Ovary (tissue), 9 donors: ENCODE data around the gene ELK1. TPM values are rescaled to one million over a fixed set of nuclear protein-coding genes. Genes with fewer than 3 reads are reported as not detected.

Source experiments
- DNase-seq, 5 donors: peaks; one replicate each; pipeline ENCODE4 v3.0.0-alpha.2; 2019 to 2020
- H3K27ac ChIP-seq, 2 donors: fragments of 200-600 bp; one replicate each; pipeline versions ENCODE4 v1.5.1 to v1.8.0; 2019 to 2022
- H3K27me3 ChIP-seq: fragments of 200-600 bp; one replicate; pipeline ENCODE4 v1.8.0; 2022
- H3K36me3 ChIP-seq: fragments of 200-600 bp; sonication (generic); one replicate; pipeline ENCODE4 v1.5.1; 2019
- H3K4me1 ChIP-seq: one replicate; pipeline ENCODE4 v1.8.1; 2013; ENCODE audit warnings: mild to moderate bottlenecking, moderate library complexity; ENCODE audit not compliant: insufficient read depth
- H3K4me3 ChIP-seq: fragments of 200-600 bp; sonication (generic); one replicate; pipeline ENCODE4 v1.5.1; 2017
- H3K9me3 ChIP-seq, 2 donors: fragments of 200-600 bp in 1 of 2; sonication (generic) in 1 of 2; one replicate each; pipeline versions ENCODE4 v1.5.1 to v1.8.1; 2013 to 2019; ENCODE audit warnings: mild to moderate bottlenecking in 1 of 2, moderate library complexity in 1 of 2
- EP300 ChIP-seq: sonication (generic); formaldehyde crosslinking; IDR thresholded peaks from one replicate; pipeline ENCODE4 v1.6.1; 2017; ENCODE audit warnings: antibody characterized with exemption
- POLR2A ChIP-seq: fragments of 450-650 bp; IDR thresholded peaks from one replicate; pipeline ENCODE4 v1.6.1; 2017; ENCODE audit warnings: antibody characterized with exemption, mild to moderate bottlenecking, moderate library complexity
- WGBS, 3 donors: extraction: QIAGEN DNeasy Blood & Tissue Kit in 1 of 3; methylation state at CpG; one replicate each; pipeline versions ENCODE4 v1.1.5 to v1.1.7; 2013 to 2017; 5-methylcytosine and 5-hydroxymethylcytosine counted together
- intact Hi-C, 4 donors: fragments of 100-400 bp; cut with DNase I; formaldehyde crosslinking; loops; one replicate each; pipeline versions ENCODE4 v1.11.0 to v1.15.1; 2022 to 2023
- polyA plus RNA-seq, 2 donors: library from polyadenylated mRNA; stranded (reverse); fragments of 200-250 nt in 1 of 2; fragments of 350-450 nt in 1 of 2; fragmentation: Illumina TruSeq in 1 of 2; extraction: RNeasy Lipid Tissue Mini Kit (QIAGEN cat#74804) in 1 of 2; gene quantifications; one replicate each; pipeline ENCODE4 v1.2.3, GENCODE V29; 2013 to 2014
- total RNA-seq, 7 donors: library from RNA; depleted of rRNA in 2 of 7; stranded (reverse); fragments of >200 nt in 2 of 7; fragmentation: NEBNext Ultra II Directional in 3 of 7; extraction: Animal tissue kit (Norgen Biotek cat#: 25700) in 3 of 7; gene quantifications; one replicate each; pipeline versions ENCODE4 v1.1.0 to v1.2.4, GENCODE V29; 2016 to 2023
- TF ChIP-seq, protein P1 (sequence below), 3 donors: fragments of 450-650 bp in 2 of 3; fragments of 200-600 bp in 1 of 3; IDR thresholded peaks; one replicate each; pipeline versions ENCODE4 v1.5.1 to v1.8.0; 2016 to 2022; ENCODE audit warnings: antibody characterized with exemption in 3 of 3, mild to moderate bottlenecking in 1 of 3
- donor health status: DM: no; HTN: no; CAD: no; lungs with moderate emphysema.
- donor health status: DM: no; HTN: no; CAD: no.
- donor health status: Bipolar disorder and iron deficiency.
- donor health status: DM: yes; HTN: yes; CAD: no.
- donor health status: DM: no; HTN: no; CAD: no.
- donor health status: DM: yes; HTN: yes; CAD: no.

ELK1 gene
- total and polyA plus RNA-seq, 9 donors, result 29.7 to 139 (median 73.0) TPM

DNA sequence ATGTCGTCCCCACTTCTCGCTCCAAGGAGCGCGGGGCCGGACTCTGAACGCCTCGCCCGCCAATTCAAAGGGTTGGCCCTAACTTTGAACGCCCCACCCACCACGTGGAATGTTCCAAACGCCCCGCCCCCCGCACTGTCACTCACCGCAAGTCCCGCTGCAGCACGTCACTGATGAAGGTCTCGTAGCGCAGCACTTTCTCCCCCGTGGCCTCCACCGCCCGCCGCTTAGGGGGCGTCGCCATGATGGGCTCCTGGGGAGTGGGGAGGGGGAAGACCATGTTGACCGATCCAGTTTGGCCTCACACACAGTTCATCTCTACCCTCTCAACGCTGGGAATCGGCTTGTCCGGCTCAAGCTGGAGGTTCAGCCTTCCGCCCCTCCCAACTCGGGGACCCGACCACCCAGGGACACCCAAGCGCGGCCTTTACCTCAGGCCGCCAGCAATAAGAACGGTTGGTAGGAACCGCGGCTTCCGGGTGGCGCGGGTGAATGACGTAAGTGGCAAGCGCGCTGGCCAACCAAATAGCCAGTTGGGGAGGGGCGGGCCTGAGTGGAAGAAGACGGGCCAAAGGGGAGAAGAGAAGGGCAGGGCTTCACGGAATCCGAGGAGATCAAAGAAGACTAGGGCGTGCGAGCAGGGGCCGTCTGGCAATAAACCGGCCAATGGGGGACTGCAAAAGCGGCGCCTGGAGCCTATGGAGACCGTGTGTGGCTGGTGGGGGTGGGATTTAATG, 8.5 kb upstream of the ELK1 start, which contains the start of gene UXT:
TSS of gene UXT (minus strand) at position 497 of the 737 bp plus-strand sequence. CDS start at position 244, 253 bp downstream.
- Histone ChIP-seq H3K36me3 (no peaks in the 10 kb centered on the region), H3K27me3 (no peaks in the 10 kb centered on the region), H3K4me1 (peaks cover 2% of the 10 kb centered on the region), H3K27ac (peak within 1 kb of the TSS; percentile 88 to 96), H3K4me3 (peak within 1 kb of the TSS; percentile 60), H3K9me3 (no peaks in the 10 kb centered on the region)
- DNase-seq, result peak; percentile 91 to 95 (median 92)
- WGBS, 3 donors, result 31 to 47% (median 31%) methylated on average over 52 to 54 of the region's 54 CpGs
- intact Hi-C loops, result loop anchor here in 1 of 4 donors (2.0 kb wide), 1 partner anchor 424 kb away; no protein-coding TSS in a partner anchor
- TF ChIP-seq EP300, result peak; percentile 33
- TF ChIP-seq, protein P1, sequence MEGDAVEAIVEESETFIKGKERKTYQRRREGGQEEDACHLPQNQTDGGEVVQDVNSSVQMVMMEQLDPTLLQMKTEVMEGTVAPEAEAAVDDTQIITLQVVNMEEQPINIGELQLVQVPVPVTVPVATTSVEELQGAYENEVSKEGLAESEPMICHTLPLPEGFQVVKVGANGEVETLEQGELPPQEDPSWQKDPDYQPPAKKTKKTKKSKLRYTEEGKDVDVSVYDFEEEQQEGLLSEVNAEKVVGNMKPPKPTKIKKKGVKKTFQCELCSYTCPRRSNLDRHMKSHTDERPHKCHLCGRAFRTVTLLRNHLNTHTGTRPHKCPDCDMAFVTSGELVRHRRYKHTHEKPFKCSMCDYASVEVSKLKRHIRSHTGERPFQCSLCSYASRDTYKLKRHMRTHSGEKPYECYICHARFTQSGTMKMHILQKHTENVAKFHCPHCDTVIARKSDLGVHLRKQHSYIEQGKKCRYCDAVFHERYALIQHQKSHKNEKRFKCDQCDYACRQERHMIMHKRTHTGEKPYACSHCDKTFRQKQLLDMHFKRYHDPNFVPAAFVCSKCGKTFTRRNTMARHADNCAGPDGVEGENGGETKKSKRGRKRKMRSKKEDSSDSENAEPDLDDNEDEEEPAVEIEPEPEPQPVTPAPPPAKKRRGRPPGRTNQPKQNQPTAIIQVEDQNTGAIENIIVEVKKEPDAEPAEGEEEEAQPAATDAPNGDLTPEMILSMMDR (IDR thresholded peaks at IDR 0.05), result no peak
- TF ChIP-seq POLR2A, result peak; percentile 88

DNA sequence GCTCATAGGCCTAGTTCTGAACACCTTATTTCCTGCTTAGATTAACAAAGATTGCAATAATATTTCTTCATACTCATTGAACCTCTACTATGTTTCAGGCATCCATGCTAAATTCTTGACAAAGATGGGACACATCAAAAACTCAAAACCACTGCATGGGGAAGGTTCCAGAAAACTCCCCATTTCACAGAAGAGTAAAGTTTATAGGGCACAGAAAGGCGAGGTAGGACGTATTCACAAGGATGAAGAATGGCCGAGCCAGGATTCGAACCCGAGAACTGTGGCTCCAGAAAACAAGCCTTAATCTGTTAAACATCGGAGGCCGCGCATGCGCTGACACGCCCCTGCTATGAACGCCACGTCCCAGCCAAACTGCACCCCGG, 7.9 kb upstream of the ELK1 start:
- Histone ChIP-seq H3K36me3 (no peaks in the 10 kb centered on the region), H3K4me1 (peaks cover 2% of the 10 kb centered on the region), H3K27ac (peak overlapping the region; percentile 88 to 96), H3K27me3 (no peaks in the 10 kb centered on the region), H3K9me3 (no peaks in the 10 kb centered on the region), H3K4me3 (peak overlapping the region; percentile 60)
- 33 to 50% (median 40%) methylated on average over 13 of the region's 13 CpGs for WGBS, 3 donors
- no peak for DNase-seq
- intact Hi-C loops, result loop anchor here in 1 of 4 donors (2.0 kb wide), 1 partner anchor 423 kb away; no protein-coding TSS in a partner anchor
- TF ChIP-seq EP300 (no peak), POLR2A (no peak)
- TF ChIP-seq, protein P1 (IDR thresholded peaks at IDR 0.05), result no peak

DNA sequence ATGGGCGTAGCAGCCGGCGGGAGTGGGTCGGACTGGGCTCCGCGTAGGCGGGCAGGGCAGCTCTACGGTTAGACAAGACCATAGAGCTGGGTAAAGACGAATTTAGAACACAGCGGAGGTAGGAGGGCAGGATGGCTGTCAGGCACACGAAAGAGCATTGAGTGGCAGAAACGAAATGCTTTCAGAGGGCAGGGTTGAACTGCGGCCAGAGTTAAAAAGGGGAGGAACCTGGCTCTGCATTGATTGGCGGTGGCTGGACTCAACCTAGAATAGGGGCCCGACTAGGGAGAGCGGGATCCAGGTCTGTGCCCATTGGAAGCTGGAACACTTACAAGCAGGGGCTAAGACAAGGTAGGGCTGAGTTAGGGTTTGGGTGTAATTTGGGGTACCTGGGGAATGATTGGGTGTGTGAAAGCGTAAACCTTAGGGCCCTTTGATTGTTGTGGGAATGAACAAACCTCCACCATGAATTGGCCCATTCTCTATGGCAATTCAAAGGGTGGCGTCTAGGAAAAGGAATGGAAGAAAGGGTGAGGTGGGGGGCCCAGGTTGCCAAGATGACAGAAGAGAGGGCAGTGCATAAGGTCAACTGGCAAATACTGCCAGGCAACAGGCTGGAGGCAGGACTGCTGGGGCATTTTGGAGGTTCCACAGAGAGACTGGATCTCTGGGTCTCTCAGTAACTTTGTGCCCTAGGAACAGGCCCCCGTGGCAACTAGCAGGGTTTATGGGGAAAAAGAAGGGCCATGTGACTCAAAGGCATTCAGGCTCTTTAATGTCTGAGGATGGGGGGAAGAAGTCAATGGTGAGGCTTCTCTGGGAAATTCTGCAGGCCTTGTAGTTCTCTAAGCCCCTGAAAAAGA, 911 bp upstream of the ELK1 start:
- no peaks in the 10 kb centered on the region for H3K36me3 ChIP-seq
- H3K9me3 ChIP-seq, result no peaks in the 10 kb centered on the region
- peak overlapping the region; percentile 27 for H3K4me3 ChIP-seq
- TF ChIP-seq, protein P1 (IDR thresholded peaks at IDR 0.05), result no peak
- peak; percentile 27 for TF ChIP-seq POLR2A
- DNase-seq, result no peak
- H3K4me1 ChIP-seq, result peaks cover 7% of the 10 kb centered on the region
- no peaks in the 10 kb centered on the region for H3K27me3 ChIP-seq
- peak overlapping the region; percentile 1 to 68 for H3K27ac ChIP-seq
- intact Hi-C loops, result no loop called here
- 43 to 56% (median 44%) methylated on average over 19 of the region's 19 CpGs for WGBS, 3 donors

DNA sequence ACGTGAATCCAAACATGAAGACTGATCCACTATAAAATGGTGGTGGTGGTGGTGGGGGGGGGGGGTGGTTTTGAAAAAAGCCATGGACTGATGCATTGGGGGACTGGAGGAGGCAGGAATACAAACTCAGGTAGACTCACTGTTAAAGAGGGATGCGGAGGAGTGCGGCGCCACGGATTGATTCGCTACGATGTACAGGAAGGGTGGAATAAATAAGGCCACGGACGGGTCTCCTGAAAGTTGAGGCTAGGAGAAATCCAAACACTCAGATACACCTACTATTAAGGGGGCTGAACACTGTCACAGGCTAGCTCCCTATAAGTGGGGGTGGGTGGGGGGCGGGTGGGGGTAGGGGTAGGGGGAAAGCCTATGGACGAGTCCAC, 591 bp downstream of the ELK1 start:
- Histone ChIP-seq H3K9me3 (no peaks in the 10 kb centered on the region), H3K27me3 (no peaks in the 10 kb centered on the region), H3K4me3 (peak overlapping the region; percentile 66), H3K27ac (peak overlapping the region in 1 of 2 donors; percentile 75), H3K4me1 (peaks cover 7% of the 10 kb centered on the region), H3K36me3 (no peaks in the 10 kb centered on the region)
- TF ChIP-seq POLR2A (no peak), EP300 (no peak)
- TF ChIP-seq, protein P1 (IDR thresholded peaks at IDR 0.05), result no peak
- WGBS, 3 donors, result 29 to 35% (median 35%) methylated on average over 11 of the region's 11 CpGs
- intact Hi-C loops, result loop anchor here in 3 of 4 donors (10.0 kb wide), 3 partner anchors 75 to 455 kb away; partner anchors contain the start of gene UBA1 (in 1 of the 3)
- no peak for DNase-seq
